ENCODE data around the gene ORC5. TPM values are rescaled to one million over a fixed set of nuclear protein-coding genes. Genes with fewer than 3 reads are reported as not detected.

ORC5 gene
- total RNA-seq, 4 donors from 2014 or later, result 18.3 to 45.3 (median 30.3) TPM

DNA sequence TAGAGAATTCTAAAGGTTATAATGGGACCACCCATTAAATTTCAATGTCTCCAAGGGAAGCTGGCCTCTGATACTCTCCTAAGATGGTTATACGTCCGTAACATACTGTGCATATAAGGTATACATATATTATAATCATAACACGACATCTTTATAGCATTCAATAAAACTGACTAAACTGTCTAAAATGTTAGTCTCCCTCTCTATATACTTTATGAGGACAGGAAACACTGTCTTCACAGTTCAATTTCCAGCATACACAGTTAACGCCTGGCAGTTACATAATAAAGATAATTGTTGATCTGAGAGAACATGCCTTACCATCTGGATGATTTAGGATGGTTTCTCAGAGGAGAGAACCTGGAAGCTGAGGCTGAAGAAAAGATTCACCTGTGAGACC lies 1.2 kb upstream of the ORC5 start:
- no peaks in the 10 kb centered on the region for H3K9me3 ChIP-seq
- WGBS, 2 donors (ENCODE audit: low coverage in 1 of 2), result 71 to 84% methylated on average over 4 of the region's 4 CpGs
- no peak for ATAC-seq
- peaks cover 3 to 33% (median 7%) of the 10 kb centered on the region in 3 donors for H3K4me1 ChIP-seq
- H3K36me3 ChIP-seq, result no peaks in the 10 kb centered on the region
- TF ChIP-seq POLR2AphosphoS5 (IDR thresholded peaks at IDR 0.05) (no peak), EP300 (IDR thresholded peaks at IDR 0.05) (no peak), POLR2A (IDR thresholded peaks at IDR 0.05) (no peak)
- TF ChIP-seq, protein P1, sequence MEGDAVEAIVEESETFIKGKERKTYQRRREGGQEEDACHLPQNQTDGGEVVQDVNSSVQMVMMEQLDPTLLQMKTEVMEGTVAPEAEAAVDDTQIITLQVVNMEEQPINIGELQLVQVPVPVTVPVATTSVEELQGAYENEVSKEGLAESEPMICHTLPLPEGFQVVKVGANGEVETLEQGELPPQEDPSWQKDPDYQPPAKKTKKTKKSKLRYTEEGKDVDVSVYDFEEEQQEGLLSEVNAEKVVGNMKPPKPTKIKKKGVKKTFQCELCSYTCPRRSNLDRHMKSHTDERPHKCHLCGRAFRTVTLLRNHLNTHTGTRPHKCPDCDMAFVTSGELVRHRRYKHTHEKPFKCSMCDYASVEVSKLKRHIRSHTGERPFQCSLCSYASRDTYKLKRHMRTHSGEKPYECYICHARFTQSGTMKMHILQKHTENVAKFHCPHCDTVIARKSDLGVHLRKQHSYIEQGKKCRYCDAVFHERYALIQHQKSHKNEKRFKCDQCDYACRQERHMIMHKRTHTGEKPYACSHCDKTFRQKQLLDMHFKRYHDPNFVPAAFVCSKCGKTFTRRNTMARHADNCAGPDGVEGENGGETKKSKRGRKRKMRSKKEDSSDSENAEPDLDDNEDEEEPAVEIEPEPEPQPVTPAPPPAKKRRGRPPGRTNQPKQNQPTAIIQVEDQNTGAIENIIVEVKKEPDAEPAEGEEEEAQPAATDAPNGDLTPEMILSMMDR (IDR thresholded peaks at IDR 0.05), result no peak
- no peak overlapping the region for H3K27ac ChIP-seq
- H3K4me3 ChIP-seq, result no peak overlapping the region
- no peaks in the 10 kb centered on the region for H3K27me3 ChIP-seq

DNA sequence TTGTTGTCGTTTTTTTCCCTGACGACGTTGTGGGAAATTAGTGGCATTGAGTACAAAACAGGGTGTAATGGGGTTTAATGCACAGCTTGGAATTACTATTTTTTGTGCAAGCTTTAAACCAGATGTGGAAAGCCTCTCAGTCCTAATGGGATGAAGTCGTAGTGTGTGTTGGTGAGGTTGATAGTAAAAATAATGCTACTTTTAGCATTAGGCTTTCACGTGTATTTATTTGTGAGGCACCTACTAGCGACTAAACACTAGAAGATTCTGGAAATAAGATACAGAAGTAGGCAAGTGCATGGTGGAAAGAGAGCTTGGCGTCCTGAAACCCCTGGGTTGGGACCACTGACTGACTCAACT lies 588 bp upstream of the ORC5 start:
- Histone ChIP-seq H3K27ac (peak overlapping the region; percentile 87 to 98 (median 90)), H3K4me3 (peak overlapping the region; percentile 75 to 92), H3K27me3 (no peaks in the 10 kb centered on the region), H3K9me3 (no peaks in the 10 kb centered on the region), H3K4me1 (peaks cover 3 to 36% (median 7%) of the 10 kb centered on the region in 3 donors), H3K36me3 (peaks cover 0 to 5% of the 10 kb centered on the region in 2 donors)
- no peak for TF ChIP-seq POLR2AphosphoS5 (IDR thresholded peaks at IDR 0.05)
- ATAC-seq, result peak; percentile 4
- 28 to 36% methylated on average over 7 of the region's 7 CpGs for WGBS, 2 donors (ENCODE audit: low coverage in 1 of 2)

DNA sequence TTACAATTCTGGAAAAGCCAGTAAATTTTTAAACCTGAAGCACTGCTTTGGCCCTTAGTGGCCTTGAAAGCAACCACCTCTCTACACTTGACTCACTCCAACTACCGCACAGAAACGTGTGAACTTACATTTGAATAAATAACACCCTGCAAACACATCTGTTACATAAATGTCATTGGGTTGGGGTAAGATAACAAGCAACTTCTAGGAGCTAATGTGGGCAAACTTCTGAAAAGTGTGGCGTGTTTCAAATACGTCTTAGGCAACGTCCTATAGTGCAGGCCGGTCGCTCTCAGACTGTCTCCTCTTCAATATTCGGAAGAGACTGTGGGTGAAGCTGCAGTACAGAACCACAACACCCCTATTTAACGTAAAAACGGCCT lies 474 bp downstream of the ORC5 start:
- Histone ChIP-seq H3K9me3 (no peaks in the 10 kb centered on the region), H3K27me3 (no peaks in the 10 kb centered on the region), H3K4me3 (peak overlapping the region; percentile 75 to 92), H3K36me3 (peaks cover 0 to 16% of the 10 kb centered on the region in 2 donors), H3K4me1 (peaks cover 3 to 36% (median 7%) of the 10 kb centered on the region in 3 donors), H3K27ac (peak overlapping the region; percentile 87 to 98 (median 90))
- ATAC-seq, result peak; percentile 41
- no peak for TF ChIP-seq POLR2A (IDR thresholded peaks at IDR 0.05)
- TF ChIP-seq, protein P1 (IDR thresholded peaks at IDR 0.05), result no peak
- TF ChIP-seq EP300 (IDR thresholded peaks at IDR 0.05), result no peak
- TF ChIP-seq POLR2AphosphoS5 (IDR thresholded peaks at IDR 0.05), result no peak
- 0 to 5% methylated on average over 2 to 10 of the region's 10 CpGs for WGBS, 2 donors (ENCODE audit: low coverage in 1 of 2)

DNA sequence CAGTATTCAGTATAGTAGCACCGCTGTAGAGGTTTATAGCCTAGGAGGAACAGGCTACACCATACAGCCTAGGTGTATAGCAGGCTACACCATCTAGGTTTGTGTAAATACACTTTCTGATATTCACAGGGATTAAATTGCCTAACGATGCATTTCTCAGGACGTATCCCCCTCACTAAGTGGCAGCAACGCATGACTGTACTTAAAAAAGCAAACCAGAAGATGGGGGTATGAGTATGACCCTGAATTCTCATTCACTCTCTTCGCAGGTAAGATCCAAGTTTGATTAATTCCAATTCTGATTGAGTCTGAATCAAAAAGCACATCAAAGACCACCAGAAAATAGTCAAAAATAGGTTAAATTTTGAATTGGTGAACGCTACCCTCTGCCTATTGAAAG lies 972 bp downstream of the ORC5 start:
- peaks cover 0 to 21% of the 10 kb centered on the region in 2 donors for H3K36me3 ChIP-seq
- H3K27ac ChIP-seq, result peak overlapping the region in 3 of 4 donors; percentile 87 to 98 (median 88)
- H3K9me3 ChIP-seq, result no peaks in the 10 kb centered on the region
- ATAC-seq, result no peak
- H3K4me3 ChIP-seq, result peak overlapping the region; percentile 75 to 92
- H3K4me1 ChIP-seq, result peaks cover 3 to 36% (median 7%) of the 10 kb centered on the region in 3 donors
- no peak for TF ChIP-seq EP300 (IDR thresholded peaks at IDR 0.05)
- no peak for TF ChIP-seq POLR2A (IDR thresholded peaks at IDR 0.05)
- no peak for TF ChIP-seq POLR2AphosphoS5 (IDR thresholded peaks at IDR 0.05)
- 30 to 49% methylated on average over 5 to 6 of the region's 6 CpGs for WGBS, 2 donors (ENCODE audit: low coverage in 1 of 2)
- no peaks in the 10 kb centered on the region for H3K27me3 ChIP-seq

DNA sequence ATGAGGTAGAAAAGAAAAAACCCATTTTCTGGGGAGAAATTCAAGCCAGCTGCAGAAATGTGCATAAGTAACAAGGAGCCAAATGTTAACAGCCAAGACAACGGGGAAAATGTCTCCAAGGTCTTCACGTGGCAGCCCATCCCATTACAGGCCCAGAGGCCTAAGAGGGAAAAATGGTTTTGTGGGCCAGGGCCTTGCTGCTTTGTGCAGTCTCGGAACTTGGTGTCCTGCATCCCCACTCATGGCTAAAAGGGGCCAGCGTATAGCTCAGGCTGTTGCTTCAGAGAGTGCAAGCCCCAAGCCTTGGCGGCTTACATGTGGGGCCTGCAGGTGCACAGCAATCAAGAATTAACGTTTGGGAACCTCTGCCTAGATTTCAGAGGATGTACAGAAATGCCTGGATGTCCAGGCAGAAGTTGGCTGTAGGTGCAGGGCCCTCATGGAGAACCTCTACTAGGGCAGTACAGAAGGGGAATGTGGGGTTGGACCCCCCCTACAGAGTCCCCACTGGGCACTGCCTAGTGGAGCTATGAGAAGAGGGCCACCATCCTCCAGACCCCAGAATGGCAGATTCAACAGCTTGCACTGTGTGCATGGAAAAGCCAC lies 9.0 kb downstream of the ORC5 start:
- Histone ChIP-seq H3K27ac (no peak overlapping the region), H3K36me3 (peaks cover 0 to 95% of the 10 kb centered on the region in 2 donors), H3K27me3 (no peaks in the 10 kb centered on the region), H3K4me1 (no peaks in the 10 kb centered on the region), H3K9me3 (no peaks in the 10 kb centered on the region), H3K4me3 (no peak overlapping the region)
- 83 to 100% methylated on average over 2 of the region's 6 CpGs for WGBS, 2 donors (ENCODE audit: low coverage in 1 of 2)
- ATAC-seq, result no peak
- no peak for TF ChIP-seq POLR2A (IDR thresholded peaks at IDR 0.05)
- no peak for TF ChIP-seq EP300 (IDR thresholded peaks at IDR 0.05)
- TF ChIP-seq POLR2AphosphoS5 (IDR thresholded peaks at IDR 0.05), result no peak

DNA sequence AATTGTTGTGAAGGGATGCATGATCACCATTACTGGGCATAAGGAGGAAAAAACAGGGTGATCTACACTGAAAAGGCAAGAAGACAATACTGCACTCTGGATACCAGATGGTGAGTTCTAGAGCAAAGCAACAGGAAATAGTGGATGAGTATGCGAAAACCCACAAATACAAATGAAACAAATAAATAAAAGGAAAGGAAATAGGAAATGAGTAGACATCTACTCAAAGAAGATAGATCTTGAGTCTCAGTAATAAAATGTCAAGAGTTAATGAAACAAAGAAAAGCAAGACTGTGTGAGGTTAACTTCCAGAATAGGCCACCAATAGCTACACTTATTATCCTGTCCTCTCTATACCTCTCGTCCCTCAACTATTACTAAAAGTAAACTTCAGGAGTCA lies 11.7 kb downstream of the ORC5 start:
- H3K9me3 ChIP-seq, result no peaks in the 10 kb centered on the region
- H3K27ac ChIP-seq, result no peak overlapping the region
- H3K36me3 ChIP-seq, result peaks cover 0 to 81% of the 10 kb centered on the region in 2 donors
- no peak for ATAC-seq
- WGBS, 2 donors (ENCODE audit: low coverage in 1 of 2), result 72 to 92% methylated on average over 2 of the region's 2 CpGs
- H3K4me1 ChIP-seq, result no peaks in the 10 kb centered on the region
- H3K27me3 ChIP-seq, result no peaks in the 10 kb centered on the region
- TF ChIP-seq EP300 (IDR thresholded peaks at IDR 0.05) (no peak), POLR2AphosphoS5 (IDR thresholded peaks at IDR 0.05) (no peak), POLR2A (IDR thresholded peaks at IDR 0.05) (no peak)
- TF ChIP-seq, protein P1 (IDR thresholded peaks at IDR 0.05), result no peak
- H3K4me3 ChIP-seq, result no peak overlapping the region
